ENCODE data around the gene CD4.

The CD4 gene

DNA sequence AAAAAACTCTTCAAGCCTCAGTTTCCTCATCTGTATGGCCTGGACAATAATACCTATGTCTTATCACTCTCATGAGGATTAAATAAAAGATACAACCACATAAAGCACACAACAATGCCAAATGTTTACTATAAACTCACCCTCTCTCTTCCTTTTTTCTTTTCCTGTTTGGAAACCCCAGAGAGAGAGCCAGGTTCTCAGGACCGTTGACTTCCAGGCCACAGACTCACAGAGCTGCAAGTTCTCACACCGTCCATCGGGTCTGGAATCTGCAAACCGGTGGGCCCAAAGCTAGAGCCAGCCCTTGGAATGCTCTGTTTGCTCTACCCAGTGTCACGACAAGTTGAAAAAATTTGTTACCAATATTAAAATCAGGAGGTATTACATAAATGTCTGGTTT, 4.6 kb upstream of the CD4 start:
- no peak for DNase-seq (ENCODE audit: low read depth)
- H3K4me3 ChIP-seq (ENCODE audit: low read depth, low read length) = no peak overlapping the region
- TF ChIP-seq, protein P1, sequence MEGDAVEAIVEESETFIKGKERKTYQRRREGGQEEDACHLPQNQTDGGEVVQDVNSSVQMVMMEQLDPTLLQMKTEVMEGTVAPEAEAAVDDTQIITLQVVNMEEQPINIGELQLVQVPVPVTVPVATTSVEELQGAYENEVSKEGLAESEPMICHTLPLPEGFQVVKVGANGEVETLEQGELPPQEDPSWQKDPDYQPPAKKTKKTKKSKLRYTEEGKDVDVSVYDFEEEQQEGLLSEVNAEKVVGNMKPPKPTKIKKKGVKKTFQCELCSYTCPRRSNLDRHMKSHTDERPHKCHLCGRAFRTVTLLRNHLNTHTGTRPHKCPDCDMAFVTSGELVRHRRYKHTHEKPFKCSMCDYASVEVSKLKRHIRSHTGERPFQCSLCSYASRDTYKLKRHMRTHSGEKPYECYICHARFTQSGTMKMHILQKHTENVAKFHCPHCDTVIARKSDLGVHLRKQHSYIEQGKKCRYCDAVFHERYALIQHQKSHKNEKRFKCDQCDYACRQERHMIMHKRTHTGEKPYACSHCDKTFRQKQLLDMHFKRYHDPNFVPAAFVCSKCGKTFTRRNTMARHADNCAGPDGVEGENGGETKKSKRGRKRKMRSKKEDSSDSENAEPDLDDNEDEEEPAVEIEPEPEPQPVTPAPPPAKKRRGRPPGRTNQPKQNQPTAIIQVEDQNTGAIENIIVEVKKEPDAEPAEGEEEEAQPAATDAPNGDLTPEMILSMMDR (IDR thresholded peaks at IDR 0.05; ENCODE audit: insufficient read depth, low read depth, low read length, missing control alignments) = no peak

DNA sequence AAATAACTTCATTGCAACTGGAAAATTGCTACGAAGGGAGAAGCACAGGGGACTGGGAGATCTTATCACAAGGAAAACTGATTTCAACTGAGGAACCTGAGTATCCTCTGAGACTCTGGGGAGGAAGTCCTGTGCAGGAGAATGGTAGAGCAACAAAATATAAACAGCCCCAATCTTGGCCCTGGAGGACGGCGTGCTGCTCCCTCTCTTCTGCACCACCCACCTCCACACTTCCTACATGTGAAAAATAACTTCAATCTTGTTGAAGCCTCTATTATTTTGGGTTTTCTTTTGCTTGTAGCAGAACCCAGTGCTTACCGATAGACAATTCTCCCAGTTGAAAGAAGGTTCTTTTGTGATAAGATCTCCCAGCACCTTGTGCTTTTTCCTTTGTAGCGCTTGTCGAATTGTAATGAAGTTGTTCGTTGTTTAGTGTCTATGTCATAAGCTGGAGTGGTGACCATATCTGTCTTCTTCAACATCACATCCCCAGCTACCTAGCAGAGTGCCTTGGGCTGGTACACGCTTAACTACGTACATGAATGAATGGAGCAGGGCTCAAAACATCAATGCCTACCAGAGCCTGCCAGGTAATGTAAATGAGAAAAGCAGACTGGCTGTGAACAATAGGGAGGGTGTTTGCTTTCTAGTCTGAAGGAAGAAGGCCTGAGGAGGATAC, 2.8 kb upstream of the CD4 start:
- no peak overlapping the region for H3K4me3 ChIP-seq (ENCODE audit: low read depth, low read length)
- no peak for DNase-seq (ENCODE audit: low read depth)
- TF ChIP-seq, protein P1 (IDR thresholded peaks at IDR 0.05; ENCODE audit: insufficient read depth, low read depth, low read length, missing control alignments) = no peak

DNA sequence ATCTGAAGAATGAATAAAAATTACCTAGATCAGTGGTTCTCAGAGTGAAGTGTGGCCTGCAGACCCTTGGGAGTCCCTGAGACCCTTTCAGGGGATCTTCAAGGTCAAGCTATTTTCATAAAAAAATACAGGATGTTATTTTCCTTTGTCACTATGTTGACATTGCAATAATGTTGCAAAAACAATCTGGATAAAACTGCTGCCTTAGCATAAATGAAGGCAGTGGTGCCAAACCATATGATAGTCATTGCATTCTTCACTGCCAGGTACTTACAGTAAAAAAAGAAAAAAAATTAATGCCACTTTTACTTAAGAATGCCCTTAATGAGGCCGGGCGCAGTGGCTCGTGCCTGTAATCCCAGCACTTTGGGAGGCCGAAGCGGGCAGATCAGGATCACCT, 2.0 kb upstream of the CD4 start:
- H3K4me3 ChIP-seq (ENCODE audit: low read depth, low read length) = no peak overlapping the region
- no peak for DNase-seq (ENCODE audit: low read depth)
- TF ChIP-seq, protein P1 (IDR thresholded peaks at IDR 0.05; ENCODE audit: insufficient read depth, low read depth, low read length, missing control alignments) = no peak

DNA sequence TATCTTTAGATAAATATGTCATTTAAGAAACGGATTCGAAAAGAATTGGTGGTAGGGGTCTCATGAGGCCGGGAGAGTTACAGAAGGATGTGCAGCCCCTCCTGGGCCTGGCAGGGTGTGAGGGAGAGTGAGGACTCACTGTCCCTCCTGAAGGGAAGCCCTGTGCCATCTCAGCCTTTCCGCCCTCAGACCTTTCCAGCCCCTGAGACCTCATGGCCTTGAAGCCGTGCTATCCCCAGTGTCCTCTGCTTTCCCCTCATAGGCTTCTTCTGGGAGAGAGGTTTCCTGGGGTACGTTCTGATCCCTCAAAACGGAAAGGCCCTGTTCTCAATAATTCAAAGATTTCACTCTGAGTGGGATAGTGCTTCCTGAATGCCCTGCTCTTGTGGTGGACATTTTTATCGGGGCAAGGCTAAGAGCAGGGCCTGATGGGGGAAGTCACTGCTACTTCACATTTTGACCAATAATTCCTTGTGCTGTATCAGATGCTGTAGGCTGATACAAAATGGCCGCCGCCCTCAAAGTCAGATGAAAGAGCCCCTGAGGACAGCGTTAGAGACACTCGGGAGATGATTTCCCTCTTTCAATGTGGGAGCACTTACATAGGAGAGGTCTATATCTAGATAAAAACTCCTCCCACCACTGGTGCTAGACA, 1.3 kb downstream of the CD4 start:
- TF ChIP-seq, protein P1 (IDR thresholded peaks at IDR 0.05; ENCODE audit: insufficient read depth, low read depth, low read length, missing control alignments) = no peak
- H3K4me3 ChIP-seq (ENCODE audit: low read depth, low read length) = no peak overlapping the region
- DNase-seq (ENCODE audit: low read depth) = no peak

DNA sequence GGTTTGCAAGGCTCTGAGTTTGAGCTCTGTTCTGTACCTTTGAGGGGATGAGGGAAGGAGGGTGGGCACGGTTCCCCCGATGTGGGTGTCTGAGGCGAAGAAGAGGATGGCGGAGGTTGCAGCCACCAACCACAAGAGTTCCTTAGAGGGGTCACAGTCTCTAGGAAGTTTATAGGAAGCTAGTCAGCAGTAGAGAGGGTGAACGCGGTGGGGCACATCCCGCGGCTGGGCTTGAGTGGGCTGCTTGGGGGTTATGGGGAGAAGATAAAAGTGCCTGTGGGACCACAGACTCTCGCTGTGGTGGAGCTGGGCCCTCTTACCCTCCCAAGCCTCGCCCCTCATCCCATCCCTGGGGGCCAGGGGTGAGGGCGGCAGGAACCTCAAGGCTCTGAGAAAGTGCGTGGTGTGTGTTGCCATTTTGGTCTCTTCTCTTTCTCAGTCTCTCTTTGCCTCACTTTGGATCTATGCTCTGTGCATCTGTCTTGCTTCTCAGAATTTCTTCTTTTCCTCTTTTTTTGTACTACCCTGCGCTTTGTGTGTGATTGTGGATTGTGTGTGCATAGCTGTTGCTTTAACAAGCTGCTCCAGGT, 2.7 kb downstream of the CD4 start:
- no peak for DNase-seq (ENCODE audit: low read depth)
- H3K4me3 ChIP-seq (ENCODE audit: low read depth, low read length) = no peak overlapping the region
- TF ChIP-seq, protein P1 (IDR thresholded peaks at IDR 0.05; ENCODE audit: insufficient read depth, low read depth, low read length, missing control alignments) = no peak

DNA sequence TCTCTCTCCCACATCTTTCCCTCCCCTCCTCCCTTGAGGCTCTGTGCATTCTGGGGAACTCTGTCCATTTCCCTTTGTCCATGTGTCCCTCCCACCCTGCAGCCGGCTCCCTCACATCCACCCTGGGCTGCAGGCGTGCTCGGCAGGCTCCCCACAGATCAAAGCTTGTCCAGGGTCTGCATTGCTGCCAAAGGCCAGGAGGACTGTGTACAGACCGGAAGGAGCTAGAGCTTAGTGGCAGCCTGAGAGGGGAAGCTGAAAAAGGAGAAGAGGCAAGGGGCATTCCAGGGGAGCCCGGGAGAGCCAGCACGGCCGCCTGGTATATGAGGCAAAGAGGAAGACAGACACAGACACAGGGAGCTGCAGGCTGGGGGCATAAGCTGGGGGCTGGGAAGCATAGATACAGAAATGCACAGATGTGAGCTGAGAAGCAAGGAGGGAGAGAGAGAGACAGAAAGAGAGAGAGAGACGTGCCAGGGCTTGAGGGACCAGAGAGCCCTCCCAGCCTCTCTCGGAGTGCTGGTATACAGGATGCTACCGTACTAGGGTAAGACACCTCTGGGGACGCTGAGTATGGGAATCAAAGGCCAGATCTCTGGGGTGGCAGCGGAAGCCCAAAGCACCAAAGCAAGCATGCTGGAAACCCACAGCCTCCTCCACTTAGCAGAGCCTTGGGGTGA, 3.3 kb downstream of the CD4 start:
- TF ChIP-seq, protein P1 (IDR thresholded peaks at IDR 0.05; ENCODE audit: insufficient read depth, low read depth, low read length, missing control alignments) = no peak
- DNase-seq (ENCODE audit: low read depth) = peak; percentile 43
- no peak overlapping the region for H3K4me3 ChIP-seq (ENCODE audit: low read depth, low read length)
